SHP77 treated with DMSO at 0.1 percent for 48 hours (cell line): ENCODE results near the gene NPTN.

Source experiments
- DNase-seq: peaks from one replicate; lab custom pipeline; 2025; lab: John Stamatoyannopoulos, UW

Gene NPTN

GRCh38 chr15:73631915-73632669, 1.1 kb downstream of the NPTN start:
- DNase-seq, result no peak

- no peak for DNase-seq
Observed at GRCh38 chr15:73630921-73631362, 2.2 kb downstream of the NPTN start.

- DNase-seq, result peak; percentile 11
Observed at GRCh38 chr15:73629798-73630429, 3.3 kb downstream of the NPTN start.

- DNase-seq, result no peak
Observed at GRCh38 chr15:73628976-73629797, 4.0 kb downstream of the NPTN start.

- no peak for DNase-seq
Observed at GRCh38 chr15:73628102-73628501, 5.1 kb downstream of the NPTN start.

- no peak for DNase-seq
Observed at GRCh38 chr15:73626072-73626471, 7.1 kb downstream of the NPTN start.

GRCh38 chr15:73624530-73624929, 8.7 kb downstream of the NPTN start:
- no peak for DNase-seq

- no peak for DNase-seq
Observed at GRCh38 chr15:73621286-73621826, 11.8 kb downstream of the NPTN start.

GRCh38 chr15:73620078-73620477, 13.1 kb downstream of the NPTN start:
- no peak for DNase-seq

- no peak for DNase-seq
Observed at GRCh38 chr15:73617913-73618312, 15.3 kb downstream of the NPTN start.

GRCh38 chr15:73617301-73617831, 15.8 kb downstream of the NPTN start:
- DNase-seq, result no peak

- DNase-seq, result no peak
Observed at GRCh38 chr15:73608941-73609340, 24.2 kb downstream of the NPTN start.

- DNase-seq, result no peak
Observed at GRCh38 chr15:73608475-73608874, 24.7 kb downstream of the NPTN start.

- DNase-seq, result no peak
Observed at GRCh38 chr15:73607843-73608242, 25.3 kb downstream of the NPTN start.

GRCh38 chr15:73607405-73607804, 25.8 kb downstream of the NPTN start:
- no peak for DNase-seq

GRCh38 chr15:73605759-73606436, 27.3 kb downstream of the NPTN start:
- no peak for DNase-seq

- DNase-seq, result no peak
Observed at GRCh38 chr15:73604477-73604876, 28.7 kb downstream of the NPTN start.

GRCh38 chr15:73602992-73603391, 30.2 kb downstream of the NPTN start:
- DNase-seq, result no peak

GRCh38 chr15:73602446-73602843, 30.7 kb downstream of the NPTN start:
- DNase-seq, result no peak

GRCh38 chr15:73601451-73602445, 31.4 kb downstream of the NPTN start:
- DNase-seq, result peak; percentile 4
